Measurements from ENCODE around the gene SYT1.

SYT1 gene

DNA sequence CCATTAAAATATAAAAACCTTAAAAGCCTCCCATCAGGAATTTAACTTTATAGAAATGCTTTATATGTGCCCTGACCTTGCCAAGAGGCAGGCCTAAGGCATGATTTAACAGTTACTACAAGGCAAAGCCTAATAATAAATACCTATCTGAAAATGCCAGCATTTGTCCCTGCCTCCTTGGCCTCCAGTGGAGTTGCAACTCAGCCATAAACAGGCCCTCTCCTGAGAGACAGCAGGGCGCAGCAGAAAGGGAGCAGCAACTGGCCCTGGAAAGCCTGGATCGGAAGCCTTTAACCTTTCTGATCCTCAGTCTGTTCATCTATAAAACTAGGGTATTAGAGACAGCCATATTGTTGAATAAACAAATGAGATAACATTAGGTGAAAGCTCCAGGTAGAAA, 501.8 kb downstream of the SYT1 start:
- DNase-seq, result no peak

DNA sequence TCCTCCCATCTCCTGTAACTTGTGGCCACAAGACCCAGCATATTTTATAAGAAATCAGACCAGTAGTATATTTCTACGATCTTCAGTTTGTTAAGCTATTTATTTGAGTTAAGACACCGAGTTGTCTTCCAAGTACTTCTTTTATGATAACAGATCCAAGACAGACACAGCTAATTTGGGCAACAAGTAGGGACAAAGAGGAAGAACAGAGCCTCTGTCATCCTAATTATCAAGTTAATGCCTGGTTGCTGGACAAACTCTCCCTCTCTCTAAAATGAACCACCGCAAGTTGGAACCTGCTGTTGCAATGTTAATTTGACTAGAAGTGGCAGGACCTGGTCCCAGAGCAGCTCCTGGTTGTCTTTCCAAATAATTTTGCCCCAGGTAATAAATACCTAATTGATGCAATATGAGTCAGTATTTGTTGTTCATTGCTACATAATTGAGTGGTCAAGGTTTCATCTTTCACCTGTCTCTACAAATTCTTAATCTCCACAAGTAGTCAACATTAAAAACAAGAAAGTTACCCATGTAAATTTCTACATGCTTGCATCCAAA, 502.5 kb downstream of the SYT1 start:
- peak in 1 of 2 experiments; percentile 21 for DNase-seq

DNA sequence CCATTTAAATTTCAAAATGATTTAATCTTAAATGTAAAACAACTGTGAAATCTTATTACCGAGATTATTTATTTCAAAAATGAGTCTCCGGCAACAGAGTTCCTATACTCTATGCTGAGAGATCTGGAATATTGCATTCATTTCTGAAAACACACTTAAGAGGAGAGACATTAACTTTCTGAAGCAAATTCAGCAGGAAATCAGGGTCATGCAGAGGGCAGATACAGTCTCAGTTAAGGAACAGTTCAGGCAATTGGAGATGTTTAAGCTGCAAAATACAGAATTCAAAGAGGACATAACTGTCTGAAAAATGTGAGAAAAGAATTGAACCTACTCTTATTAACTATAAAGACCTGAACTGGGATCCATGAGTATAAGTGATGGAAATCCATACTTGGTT, 505.4 kb downstream of the SYT1 start:
- no peak for DNase-seq

DNA sequence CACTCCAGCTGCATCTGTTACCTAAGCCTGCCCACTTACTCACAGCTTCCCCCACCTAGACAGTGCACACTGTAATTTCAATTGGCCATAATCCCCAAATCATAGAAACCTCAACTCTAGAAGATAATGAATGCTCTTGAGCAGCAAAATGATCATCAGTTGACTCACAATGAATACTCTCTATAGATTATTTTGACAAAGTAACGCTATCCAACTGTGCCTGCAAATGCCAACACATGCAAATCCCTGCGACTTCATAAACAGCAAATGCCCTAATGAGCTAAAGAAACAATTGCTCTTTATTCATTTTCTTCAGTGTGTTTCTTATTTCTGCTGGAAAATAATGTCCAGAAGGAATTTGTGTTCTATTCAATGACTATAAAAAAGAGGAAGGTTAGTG, 506.7 kb downstream of the SYT1 start:
- peak; percentile 7 to 22 for DNase-seq

DNA sequence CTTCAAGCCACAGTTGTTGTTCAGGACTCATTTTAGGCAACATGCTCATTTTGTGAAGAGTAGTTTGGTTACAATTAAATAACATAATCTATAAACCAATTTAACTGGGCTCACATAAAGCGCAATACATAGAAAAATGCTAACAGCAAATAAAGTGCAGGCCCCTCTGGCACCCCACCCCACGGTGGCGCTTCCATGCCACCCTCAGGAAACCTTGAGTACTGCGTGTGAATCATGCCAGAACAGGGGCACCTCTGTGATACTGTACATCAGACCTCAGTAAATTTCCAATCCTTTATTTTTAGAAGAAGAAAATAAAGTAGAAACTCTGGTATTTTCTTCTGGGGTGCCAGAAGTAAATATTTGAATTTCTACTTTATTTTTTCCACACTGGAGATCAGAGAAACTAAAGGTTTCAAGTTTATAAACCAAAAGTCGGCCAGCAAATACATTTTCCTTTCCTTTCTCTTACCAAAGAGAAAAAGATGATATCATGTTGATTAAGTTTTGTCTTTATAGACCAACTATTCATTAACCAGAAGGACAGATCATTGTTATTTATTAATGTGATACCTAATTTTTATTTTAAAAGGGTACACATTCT, 509.4 kb downstream of the SYT1 start:
- peak in 1 of 2 experiments; percentile 44 for DNase-seq

DNA sequence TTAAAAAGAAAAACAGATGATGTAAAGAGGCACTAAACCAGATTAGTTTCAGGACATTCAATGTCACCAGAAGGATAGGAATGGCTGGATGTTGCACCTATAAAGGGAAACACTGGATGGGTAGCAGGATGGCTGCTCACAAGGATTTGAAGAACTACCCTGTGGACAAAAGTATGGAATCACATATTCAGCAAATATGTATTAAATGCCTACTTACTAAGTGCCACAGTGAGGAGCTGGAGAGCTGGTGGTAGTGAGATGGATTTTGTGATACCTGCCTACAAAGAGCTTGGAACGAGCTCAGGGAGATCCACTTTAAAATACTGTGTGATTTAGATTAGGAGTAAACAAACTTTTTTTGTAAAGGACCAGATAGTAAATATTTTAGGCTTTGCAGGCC, 510.0 kb downstream of the SYT1 start:
- DNase-seq, result no peak

DNA sequence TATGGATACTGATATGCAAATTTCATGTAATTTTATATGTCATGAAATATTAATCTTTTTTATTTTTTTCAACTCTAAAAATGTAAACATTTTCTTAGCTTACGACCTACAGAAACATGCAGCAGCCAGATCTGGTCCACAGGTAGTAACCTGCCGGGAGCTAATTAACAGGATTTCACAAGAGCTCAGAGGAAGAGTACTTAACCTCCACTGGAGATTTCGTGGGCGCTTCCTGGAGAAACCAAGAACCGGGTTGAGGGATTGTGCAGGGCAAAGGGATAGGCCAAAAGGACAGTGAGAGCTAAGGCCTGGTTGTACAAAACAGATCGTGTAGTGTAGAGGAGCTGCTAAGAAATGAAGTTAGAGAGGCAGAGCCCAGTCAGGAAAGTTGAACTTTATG, 510.5 kb downstream of the SYT1 start:
- no peak for DNase-seq

DNA sequence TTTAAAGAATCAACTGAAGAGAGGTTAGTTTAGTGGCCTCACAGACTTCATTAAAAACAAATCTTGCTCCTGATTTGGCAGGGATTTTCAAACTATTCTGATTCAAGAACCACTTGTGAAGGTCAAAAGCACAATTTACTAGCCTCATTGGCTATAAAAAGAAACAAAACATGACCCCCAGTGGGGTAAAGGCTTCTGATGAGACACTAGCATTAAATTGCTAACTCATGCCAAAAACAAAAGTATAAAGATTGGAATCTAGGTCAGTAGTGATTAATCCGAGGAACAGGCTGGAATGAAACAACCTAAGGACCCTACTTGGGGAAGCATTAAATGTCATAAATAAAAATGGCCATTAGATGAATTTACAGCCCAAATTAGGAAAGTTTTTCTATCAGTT, 513.9 kb downstream of the SYT1 start:
- no peak for DNase-seq

DNA sequence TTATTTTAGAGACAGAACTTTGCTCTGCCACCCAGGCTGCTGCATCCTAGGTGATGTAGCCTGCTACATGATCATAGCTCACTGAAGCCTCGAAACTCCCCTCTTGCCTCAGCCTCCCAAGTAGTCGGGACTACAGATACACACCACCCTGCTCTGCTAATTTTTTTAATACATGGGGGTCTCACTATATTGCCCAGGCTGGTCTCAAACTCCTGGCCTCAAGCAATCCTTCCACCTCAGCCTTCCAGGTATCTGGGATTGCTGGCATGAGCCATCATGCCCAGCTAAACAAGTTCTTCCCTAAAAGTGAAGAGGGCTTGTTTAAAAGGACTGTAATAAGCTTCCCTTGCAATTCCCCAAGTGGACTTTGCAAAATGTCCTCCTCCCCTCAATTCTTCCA, 515.8 kb downstream of the SYT1 start:
- DNase-seq, result no peak

DNA sequence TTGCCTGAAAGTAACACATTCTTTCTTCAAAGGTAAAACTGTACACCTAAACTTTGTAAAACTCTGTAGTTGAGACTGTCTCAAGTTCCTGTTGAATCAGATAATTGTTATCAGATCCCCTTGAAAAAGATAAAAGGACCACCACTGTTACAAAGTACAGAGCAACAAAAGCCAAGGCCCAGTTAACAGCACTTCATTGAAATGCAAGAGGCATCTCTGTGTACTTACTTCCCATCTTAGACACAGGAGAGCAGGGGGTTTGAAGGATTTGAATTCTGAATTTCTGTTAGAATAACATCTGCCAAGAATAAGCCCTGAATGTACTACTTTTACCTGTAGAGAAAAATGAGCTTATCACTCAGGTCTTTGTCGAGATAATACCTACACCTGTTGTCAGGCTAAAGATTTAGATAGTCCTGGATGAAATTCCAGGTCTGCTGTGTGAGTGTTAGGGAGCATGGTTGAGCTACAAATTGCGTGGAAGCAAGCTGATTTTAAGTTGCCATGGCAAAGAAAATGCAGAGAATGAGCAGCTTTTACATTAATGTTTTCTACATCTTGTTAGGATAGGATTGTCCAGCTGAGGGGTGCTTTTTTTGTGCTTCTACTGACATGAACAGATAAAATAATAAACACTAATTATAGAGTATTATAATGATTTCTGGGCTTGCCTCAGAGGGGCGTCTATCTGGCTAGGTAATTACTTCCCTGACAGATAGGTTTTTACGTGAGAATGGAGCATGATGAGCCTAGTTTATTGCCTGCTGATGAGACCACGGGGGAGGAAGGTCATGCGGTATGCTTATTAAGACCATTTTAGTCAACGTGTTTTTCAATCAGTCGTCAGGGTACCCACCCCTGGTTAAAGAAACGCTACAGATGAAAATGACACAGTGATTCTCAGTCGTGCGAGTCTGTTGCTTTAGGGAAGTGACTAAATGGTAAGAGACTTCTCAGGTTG, 517.0 kb downstream of the SYT1 start:
- no peak for DNase-seq

DNA sequence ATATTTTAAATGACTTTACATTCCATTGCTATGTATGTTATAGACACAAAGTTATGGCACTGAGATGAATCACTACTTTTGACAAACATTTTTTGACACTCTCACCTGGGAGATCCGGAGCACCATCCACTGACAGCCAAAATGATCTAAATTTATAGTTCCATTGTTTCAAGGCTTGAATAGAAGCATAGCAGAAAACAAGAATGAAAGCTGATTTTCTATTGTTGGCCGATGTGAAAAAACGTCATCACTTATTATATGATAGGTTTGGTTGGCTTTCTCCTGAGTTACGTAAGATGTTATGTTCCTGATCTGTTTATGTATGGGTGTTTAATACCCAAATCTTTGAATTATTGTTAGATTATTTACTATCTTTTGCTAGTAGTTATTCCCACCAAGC, 520.0 kb downstream of the SYT1 start:
- DNase-seq, result no peak

DNA sequence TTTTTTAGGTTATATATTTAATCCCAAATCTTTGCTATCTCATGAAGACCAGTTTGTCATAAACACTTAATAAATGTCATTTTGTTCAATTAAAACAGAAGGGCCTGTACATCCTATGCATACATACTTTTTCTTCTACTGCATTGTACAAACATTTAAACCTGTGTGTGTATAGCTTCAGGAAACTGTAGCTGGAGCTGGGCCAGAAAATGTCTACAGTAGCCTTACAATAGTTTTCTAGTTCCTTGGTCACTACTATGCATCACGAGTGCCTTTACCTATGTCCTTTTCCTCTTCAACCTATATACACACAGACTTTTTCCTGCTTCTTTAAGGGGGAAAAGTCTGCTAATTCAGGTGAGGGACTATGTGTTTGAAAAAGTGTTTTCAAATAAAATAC, 523.4 kb downstream of the SYT1 start:
- no peak for DNase-seq

DNA sequence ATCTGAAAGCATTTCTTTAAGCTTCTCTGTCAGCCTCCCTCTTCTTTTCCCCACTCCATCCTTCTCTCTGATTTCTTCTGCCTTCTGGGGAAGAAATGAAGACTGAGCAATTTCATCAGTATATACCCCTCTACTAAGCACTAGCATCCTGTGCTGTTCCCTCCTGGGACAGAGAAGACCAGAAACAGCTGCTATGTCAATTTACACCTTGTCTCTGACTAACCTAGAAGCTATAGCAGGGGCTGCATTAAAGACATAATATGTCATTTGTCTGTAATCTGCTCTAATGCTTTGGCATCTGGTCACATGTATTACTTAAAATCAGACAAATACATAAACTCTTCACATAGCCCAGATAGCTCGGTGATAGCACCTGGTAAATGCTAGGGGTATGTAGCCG, 529.3 kb downstream of the SYT1 start:
- no peak for DNase-seq

DNA sequence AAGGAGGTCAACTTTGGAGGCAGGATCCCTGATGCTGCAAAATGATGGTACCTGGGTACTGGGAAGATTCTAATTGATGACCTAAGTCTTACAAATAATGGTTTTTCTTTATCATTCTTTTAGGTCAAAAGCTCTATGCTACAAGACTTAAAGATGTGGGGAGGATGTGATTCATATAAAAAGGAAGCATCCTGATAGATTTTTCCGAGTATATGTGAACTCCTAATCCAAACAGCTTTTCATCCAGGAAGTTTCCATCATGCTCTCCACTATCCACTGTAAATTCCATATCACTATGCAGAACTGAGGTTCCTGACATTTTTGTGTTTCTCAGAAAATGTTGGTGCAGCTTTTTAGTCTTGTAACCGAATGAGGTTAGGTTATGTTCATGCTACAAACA, 533.0 kb downstream of the SYT1 start:
- DNase-seq, result no peak

DNA sequence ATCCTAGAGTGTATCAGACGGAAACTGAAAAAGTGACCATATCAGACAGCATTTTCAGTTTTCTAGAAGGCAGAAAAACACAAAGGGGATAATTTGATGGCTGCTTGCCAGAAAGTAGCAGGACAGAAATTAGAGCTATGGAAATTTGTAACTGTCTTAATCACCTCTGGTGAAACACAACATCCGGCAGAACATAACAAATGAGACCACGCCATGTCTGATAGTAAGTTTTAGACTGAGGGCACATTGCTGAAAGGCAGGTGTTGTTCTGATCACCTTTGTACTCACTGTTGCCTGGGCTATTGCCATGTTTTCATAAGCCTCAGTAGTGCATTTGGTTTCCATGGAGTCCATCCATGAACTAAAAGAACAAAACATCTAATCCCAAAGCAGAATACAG, 535.9 kb downstream of the SYT1 start:
- no peak for DNase-seq

DNA sequence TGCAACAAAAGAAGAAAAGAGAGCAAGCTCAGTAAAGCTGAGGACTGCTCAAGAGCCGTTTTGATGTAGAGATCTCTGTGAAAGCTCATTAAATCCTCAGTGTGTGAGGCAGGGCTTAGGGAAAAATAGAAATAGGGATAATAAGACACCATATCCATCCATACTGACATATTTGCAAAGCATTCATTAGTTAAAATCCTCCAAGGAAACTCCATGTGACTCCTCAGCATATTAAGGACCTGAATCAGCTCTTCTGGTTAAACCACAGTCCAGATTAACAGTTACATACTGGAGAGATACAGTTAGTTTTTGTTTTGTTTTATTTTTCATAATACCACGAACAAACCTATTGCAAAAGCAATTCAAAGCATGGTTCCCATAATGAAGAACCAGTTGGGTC, 538.0 kb downstream of the SYT1 start:
- no peak for DNase-seq

DNA sequence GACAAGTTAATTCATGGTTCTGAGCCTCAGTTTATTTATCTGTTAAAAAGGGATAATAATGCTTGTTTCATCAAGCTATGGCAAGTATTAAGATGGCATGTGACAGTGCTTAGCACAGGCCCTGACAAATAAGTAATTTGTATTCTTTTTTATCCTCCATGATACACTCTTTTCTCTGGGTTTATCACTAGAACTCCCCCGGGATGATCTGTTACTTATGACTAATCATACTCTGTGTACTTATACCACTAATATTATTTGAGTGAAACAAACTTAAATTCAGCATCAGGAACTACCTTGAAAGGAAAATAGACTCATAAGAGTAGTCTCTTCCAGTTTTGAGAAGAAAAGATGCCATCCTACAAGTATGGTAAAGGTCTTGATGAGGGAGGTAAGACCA, 542.4 kb downstream of the SYT1 start:
- DNase-seq, result no peak

DNA sequence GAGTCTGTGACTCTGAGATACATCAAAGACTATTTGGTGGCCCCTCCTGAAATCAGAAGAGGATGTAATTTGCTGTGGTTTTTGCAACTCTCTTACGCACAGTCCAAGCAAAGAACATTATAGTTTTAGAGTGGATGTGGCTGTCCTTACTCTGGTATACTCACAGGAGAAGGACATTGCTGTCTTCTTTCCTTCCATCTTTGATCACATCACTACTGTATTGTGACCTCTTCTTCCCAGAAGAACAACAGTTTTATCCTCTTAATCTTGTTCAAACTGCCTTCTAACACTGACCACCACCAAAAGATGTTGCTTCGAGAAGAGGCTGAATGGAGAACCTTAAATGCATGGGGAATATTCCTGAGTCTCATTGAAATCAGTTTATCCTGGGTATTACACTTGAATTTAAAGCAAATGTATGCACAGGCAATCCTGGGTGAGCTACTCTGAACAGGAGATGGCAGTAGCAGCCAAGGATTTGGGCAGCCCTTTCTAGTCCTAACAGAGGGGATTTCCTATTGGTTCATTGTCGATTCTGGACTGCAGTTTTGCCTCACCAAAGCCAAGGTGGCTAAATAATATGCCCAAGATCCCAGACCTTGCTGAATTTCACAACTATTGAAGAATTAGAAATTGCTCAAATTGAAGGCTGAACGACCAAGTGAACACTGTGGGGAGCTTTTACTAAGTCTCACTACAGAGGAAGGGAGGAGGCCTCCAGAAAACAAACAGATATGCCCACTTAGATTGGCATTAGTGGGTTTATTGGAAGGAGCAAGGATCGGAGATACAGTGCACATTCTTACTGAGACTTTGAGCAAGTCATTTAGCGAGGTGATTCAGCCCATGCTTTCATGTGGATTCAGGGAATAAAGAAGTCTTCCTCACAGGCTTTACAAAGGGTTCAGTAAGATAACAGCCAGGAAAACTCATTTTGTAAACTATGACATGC, 543.4 kb downstream of the SYT1 start:
- peak; percentile 20 to 76 for DNase-seq

DNA sequence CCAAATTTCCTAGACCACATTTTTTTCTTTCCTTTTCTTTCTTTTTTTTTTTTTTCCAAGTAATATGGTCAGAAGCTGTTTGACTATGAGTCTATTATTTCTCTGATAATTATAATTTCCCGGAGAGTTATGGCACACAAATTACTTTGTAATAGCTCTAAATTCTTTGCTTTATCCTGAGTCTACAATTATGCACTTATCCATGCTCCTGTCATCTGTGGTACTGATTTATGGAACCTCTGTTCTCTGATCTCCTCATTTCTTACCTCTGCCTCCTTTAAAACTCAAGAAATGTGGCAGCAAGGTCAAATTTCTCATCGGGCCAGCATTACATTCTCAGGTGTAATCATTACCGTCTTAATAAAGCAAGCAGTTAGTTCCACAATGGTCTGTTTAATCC, 544.1 kb downstream of the SYT1 start:
- no peak for DNase-seq

DNA sequence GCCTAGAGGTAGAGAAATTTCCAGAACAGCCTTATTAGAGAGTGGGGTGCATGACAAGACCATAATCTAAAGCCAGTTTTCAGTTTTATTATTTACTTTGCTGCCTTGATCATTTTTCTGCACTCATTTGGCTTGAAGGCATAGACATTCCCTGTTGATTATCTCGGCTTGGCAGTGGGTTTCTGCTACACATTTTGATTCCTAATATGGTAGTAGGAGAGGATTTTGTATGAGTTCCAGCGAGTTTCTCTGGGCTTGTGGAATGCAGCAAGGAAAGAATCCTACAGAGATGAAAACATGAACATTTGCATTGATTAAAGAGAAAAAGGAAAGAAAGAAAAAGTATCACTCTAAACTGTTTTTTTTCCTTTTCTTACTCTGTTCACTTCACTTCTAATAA, 545.0 kb downstream of the SYT1 start:
- DNase-seq, result no peak

DNA sequence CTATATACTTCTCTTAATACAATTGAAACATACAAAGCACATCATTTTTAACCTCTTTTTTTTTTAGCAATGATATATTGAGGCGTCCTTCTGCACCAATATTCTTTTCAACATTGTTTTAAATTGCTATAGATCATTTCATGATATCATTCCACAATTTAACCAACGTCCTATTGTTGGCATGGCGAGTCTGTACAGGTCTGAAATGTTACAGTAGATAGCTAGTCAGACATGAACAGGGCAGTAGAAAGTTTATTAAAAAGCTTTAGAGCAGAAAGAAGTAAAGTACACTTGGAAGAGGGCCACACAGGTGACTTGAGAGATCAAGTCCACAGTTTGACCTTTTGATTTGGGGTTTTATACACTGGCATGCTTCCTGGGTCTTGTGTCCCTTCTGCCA, 547.2 kb downstream of the SYT1 start:
- no peak for DNase-seq

DNA sequence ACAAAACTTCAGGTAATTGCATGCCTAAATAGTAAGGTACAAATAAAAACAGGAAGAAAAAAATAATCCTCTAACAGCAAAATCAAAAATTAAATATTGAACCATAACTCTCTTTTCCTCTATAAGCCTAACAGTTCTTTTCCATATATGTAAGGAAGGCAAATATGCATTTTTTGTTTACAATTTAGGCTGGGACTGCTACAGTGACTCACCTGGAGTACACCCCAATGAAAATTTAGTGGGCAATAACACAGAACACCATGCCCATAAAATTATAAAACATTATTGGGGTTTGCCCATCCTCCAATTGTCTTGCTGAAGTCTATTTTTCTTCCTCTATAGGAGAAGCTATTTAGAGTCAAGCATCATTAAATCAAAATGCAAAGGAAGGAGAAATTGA, 549.2 kb downstream of the SYT1 start:
- no peak for DNase-seq

DNA sequence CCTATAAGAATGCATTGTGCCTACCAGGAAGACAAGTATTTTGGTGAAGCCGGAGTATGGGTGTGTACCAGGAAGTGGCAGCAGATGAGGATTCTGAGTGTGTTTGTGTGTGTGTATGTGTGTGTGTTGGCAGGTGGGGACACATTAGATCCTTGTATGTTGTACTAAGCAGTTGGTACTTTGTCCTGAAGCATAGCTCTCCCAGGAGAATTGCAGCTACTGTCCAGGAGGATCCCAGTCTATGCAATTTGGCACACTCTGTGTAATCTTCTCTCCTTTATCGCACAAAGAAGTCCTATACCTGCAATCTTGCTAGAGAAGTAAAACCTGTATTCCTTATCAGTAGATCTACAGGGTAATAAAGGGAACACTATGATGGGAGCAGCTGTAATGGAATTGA, 549.7 kb downstream of the SYT1 start:
- peak in 1 of 2 experiments; percentile 15 for DNase-seq
